A549 (cell line): ENCODE measurements around the gene STYK1. TPM values are rescaled to one million over a fixed set of nuclear protein-coding genes. Genes with fewer than 3 reads are reported as not detected.

Source experiments
- ATAC-seq, 2 experiments: fragments of 200-7000 bp in 1 of 2; fragments of >200 bp in 1 of 2; cut with Nextera tagmentation in 1 of 2; cut with Tn5 transposase in 1 of 2; 3 replicates each; pipeline versions ENCODE4 v1.8.0 to v1.9.1; 2018 to 2020; ENCODE audit warnings: mild to moderate bottlenecking in 1 of 2, moderate library complexity in 1 of 2
- CTCF ChIA-PET: fragments of 300-600 bp; sonication (Branson Sonifier 250); formaldehyde crosslinking; extraction: SDS; loops from one replicate; lab custom pipeline; 2021; ENCODE audit warnings: antibody characterized with exemption, inconsistent platforms; lab: Yijun Ruan, JAX
- POLR2A ChIA-PET: fragments of 350-600 bp; formaldehyde crosslinking; extraction: SDS; loops from one replicate; lab custom pipeline; 2021; ENCODE audit warnings: antibody characterized with exemption, inconsistent platforms; lab: Yijun Ruan, JAX
- DNase-seq, 2 experiments: peaks; one replicate each; pipeline versions ENCODE4 v3.0.0 to v3.0.0-alpha.2; 2011 to 2016; ENCODE audit warnings: low read depth in 1 of 2, low spot score in 1 of 2
- FAIRE-seq: peaks from 2 replicates; lab custom pipeline; 2011; peaks lifted over from hg19 to GRCh38; lab: Jason Lieb, UNC
- H3K27ac ChIP-seq, 2 experiments: fragments of >200 bp; sonication (Bioruptor Twin); formaldehyde crosslinking; 3 replicates each; pipeline ENCODE4 v1.5.1; 2016 to 2017
- H3K4me1 ChIP-seq: fragments of >200 bp; sonication (Bioruptor Twin); formaldehyde crosslinking; 3 replicates; pipeline ENCODE4 v1.6.1; 2016
- H3K4me2 ChIP-seq: fragments of >200 bp; sonication (Bioruptor Twin); formaldehyde crosslinking; 3 replicates; pipeline ENCODE4 v1.6.1; 2016
- H3K4me3 ChIP-seq: fragments of >200 bp; sonication (Bioruptor Twin); formaldehyde crosslinking; 3 replicates; pipeline ENCODE4 v1.5.1; 2016
- H3K9me3 ChIP-seq: fragments of >200 bp; sonication (Bioruptor Twin); formaldehyde crosslinking; 3 replicates; pipeline ENCODE4 v1.6.1; 2016
- CHD2 ChIP-seq: fragments of 150-350 bp; IDR thresholded peaks from 2 replicates; pipeline ENCODE4 v1.6.1; 2014; ENCODE audit warnings: low read length; ENCODE audit not compliant: partially characterized antibody
- EP300 ChIP-seq, 2 experiments: fragments of >200 bp; sonication (Bioruptor Twin); formaldehyde crosslinking; IDR thresholded peaks; 2 replicates in 1 of 2; 3 replicates in 1 of 2; pipeline ENCODE4 v1.6.1; 2016 to 2017
- ESRRA ChIP-seq: fragments of 150-350 bp; IDR thresholded peaks from 2 replicates; pipeline ENCODE4 v1.6.1; 2014; ENCODE audit warnings: mild to moderate bottlenecking, low read length, borderline replicate concordance
- HEYL ChIP-seq: fragments of 250-450 bp; sonication (Bioruptor Pico); IDR thresholded peaks from 2 replicates; pipeline ENCODE4 v1.8.0; 2021; ENCODE audit warnings: mild to moderate bottlenecking, moderate library complexity
- HOXA7 ChIP-seq: fragments of 250-450 bp; sonication (Bioruptor Pico); IDR thresholded peaks from 2 replicates; pipeline ENCODE4 v1.5.0; 2020; ENCODE audit warnings: mild to moderate bottlenecking, moderate library complexity
- HOXB13 ChIP-seq: fragments of 250-450 bp; sonication (Bioruptor Pico); IDR thresholded peaks from 2 replicates; pipeline ENCODE4 v1.5.0; 2020; ENCODE audit warnings: low read depth, mild to moderate bottlenecking, moderate library complexity
- HOXB5 ChIP-seq: fragments of 250-450 bp; sonication (Bioruptor Pico); IDR thresholded peaks from 2 replicates; pipeline ENCODE4 v1.5.0; 2020; ENCODE audit warnings: mild to moderate bottlenecking, moderate library complexity
- JUN ChIP-seq, 2 experiments: fragments of >200 bp; sonication (Bioruptor Twin); formaldehyde crosslinking; IDR thresholded peaks; 2 replicates in 1 of 2; 3 replicates in 1 of 2; pipeline ENCODE4 v1.6.1; 2016 to 2017
- MYC ChIP-seq: IDR thresholded peaks from 2 replicates; pipeline ENCODE4 v1.6.1; 2012; ENCODE audit warnings: mild to moderate bottlenecking, inconsistent platforms, low read length, improper control_type of control experiment, borderline replicate concordance
- NFE2L2 ChIP-seq: fragments of 150-350 bp; conservative IDR thresholded peaks from 2 replicates; pipeline ENCODE4 v1.6.1; 2014; ENCODE audit warnings: low read length
- PHF8 ChIP-seq: fragments of 200-600 bp; sonication (generic); IDR thresholded peaks from 2 replicates; pipeline ENCODE4 v1.6.1; 2016; ENCODE audit warnings: low read depth, mild to moderate bottlenecking, antibody characterized with exemption, moderate library complexity, borderline replicate concordance
- POLR2A ChIP-seq: IDR thresholded peaks from 2 replicates; pipeline ENCODE4 v1.6.1; 2012; ENCODE audit warnings: mild to moderate bottlenecking, low read length
- SMC3 ChIP-seq: fragments of >200 bp; sonication (Bioruptor Twin); formaldehyde crosslinking; IDR thresholded peaks from 3 replicates; pipeline ENCODE4 v1.6.1; 2018; ENCODE audit warnings: inconsistent platforms
- TFCP2L1 ChIP-seq: fragments of 250-450 bp; sonication (Bioruptor Pico); IDR thresholded peaks from 2 replicates; pipeline ENCODE4 v1.5.0; 2021; ENCODE audit warnings: mild to moderate bottlenecking
- ZC3H11A ChIP-seq: fragments of 450-650 bp; IDR thresholded peaks from 2 replicates; pipeline ENCODE4 v1.6.1; 2014; ENCODE audit warnings: antibody characterized with exemption, mild to moderate bottlenecking
- ZSCAN20 ChIP-seq: fragments of 250-450 bp; sonication (Bioruptor Pico); IDR thresholded peaks from 2 replicates; pipeline ENCODE4 v1.8.0; 2022; ENCODE audit warnings: mild to moderate bottlenecking, moderate library complexity
- WGBS: methylation state at CpG from one replicate; pipeline ENCODE4 v1.1.6; 2017; ENCODE audit errors: missing lambda C conversion rate; 5-methylcytosine and 5-hydroxymethylcytosine counted together
- polyA plus RNA-seq, 4 experiments: library from polyadenylated mRNA; depleted of rRNA in 3 of 4; stranded (reverse); fragments of >200 nt; fragmentation: RNase III in 1 of 4; extraction: RNeasy Plus Mini Kit Qiagen cat#74134 plus additional on column Dnase treatment in 1 of 4; gene quantifications; 2 replicates in 3 of 4; 3 replicates in 1 of 4; pipeline ENCODE4 v1.2.3, GENCODE V29; 2011 to 2017
- TF ChIP-seq, protein P1 (sequence below): fragments of 150-350 bp; IDR thresholded peaks from 2 replicates; pipeline ENCODE4 v1.6.1; 2014; ENCODE audit warnings: low read depth, mild to moderate bottlenecking, low read length
- TF ChIP-seq, protein P2 (sequence below): fragments of >200 bp; sonication (Bioruptor Twin); formaldehyde crosslinking; IDR thresholded peaks from 3 replicates; pipeline ENCODE4 v1.5.1; 2016

STYK1 gene
- polyA plus RNA-seq, 2 of the 4 experiments (the other 2 are of a cell fraction), result 0.32 to 0.56 TPM

DNA sequence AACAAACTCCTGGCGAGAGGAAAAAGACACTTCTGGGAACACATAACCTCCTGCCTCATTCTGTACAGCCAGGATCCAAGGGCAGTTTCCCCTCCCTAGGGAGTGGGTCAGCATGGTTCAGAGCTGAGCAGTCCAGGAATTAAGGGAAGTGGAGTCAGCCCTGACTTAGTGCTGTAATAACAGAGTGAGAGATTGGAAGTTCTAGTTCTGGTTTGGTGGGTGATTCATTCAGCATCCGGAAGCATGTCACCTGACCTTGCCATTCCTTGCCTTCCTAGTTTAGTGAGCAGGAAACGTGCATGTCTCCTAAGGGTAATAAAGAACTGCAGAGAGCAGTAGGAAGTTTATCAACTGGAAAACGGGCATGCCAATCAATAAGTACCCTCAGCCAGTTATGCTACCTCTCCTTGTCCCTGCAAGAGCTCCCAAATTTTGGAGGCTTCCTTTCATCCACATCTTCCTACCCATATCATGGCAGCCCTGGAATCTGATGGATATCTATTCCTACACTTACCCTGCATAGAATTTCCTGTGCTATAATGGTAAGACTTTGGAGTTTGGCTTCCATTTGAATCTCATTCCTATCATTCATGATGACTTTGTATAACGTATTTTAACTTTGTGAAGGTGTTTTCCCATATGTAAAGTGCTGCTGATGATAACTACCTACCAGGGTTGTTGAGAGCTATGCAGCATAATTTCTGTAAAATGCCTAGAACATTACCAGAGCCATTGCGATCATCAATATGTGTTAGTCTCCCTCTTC is 31.9 kb downstream of the STYK1 start (continued):
- no peak for TF ChIP-seq HOXB13 (CRISPR knock-in tag)
- TF ChIP-seq EP300 (IDR thresholded peaks at IDR 0.05), result no peak
- TF ChIP-seq POLR2A, result no peak
- TF ChIP-seq, all 56 proteins: peak for 0

DNA sequence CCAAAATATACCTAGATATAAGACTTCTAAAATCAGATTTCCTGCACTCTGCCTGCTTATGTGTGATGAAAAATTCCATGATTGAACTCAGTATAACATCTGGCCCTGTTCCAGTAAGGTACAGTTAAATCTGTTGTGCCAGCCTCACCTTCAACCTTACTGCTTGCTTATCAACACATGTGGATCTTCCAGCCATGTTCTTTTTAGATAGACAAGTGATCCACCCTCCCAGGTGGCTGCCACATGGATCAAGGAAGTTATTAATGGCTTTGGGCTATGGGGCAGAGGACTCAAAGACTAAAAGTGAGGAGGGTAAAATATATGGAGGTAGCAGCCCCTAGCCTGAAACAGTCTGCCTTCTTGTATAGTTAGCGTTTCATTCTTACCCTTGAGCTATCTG is 35.1 kb downstream of the STYK1 start:
- 66% methylated on average over 1 of the region's 1 CpG for WGBS
- TF ChIP-seq ESRRA (no peak), HOXB13 (CRISPR knock-in tag) (no peak)
- Histone ChIP-seq H3K9me3 (peaks cover 18% of the 10 kb centered on the region; the same call in 2 of the 3 replicates), H3K4me2 (no peak overlapping the region), H3K4me1 (no peaks in the 10 kb centered on the region), H3K27ac (no peak overlapping the region), H3K4me3 (no peak overlapping the region)
- FAIRE-seq, result no peak
- ATAC-seq, result no peak
- no peak for DNase-seq
- CTCF ChIA-PET, result interaction anchor here (0.7 to 1.2 kb wide), 2 partner anchors 17 to 1134 kb away, joined by 3 read pairs; no protein-coding TSS in a partner anchor
- POLR2A ChIA-PET, result no interaction called here

DNA sequence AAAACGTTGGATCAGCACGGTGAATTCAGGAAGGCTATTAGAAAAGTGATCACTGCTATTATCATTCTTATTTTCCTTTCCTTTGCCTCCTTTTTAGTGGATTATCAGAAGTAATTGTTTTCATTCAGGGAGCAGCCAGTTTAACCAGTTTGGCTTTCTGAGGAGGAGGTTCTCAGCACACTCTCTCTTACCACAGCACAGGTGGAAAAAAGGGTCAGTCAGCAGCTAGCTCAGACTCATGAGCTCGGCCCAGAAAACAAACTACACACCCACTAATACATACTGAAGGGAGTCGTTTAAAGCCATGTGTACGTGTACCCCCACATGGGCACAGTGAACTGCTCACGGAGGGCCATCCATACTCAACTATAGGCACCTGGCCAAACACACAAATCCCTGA is 37.2 kb downstream of the STYK1 start:
- WGBS, result 39% methylated on average over 6 of the region's 6 CpGs
- Histone ChIP-seq H3K27ac (no peak overlapping the region), H3K9me3 (peaks cover 13% of the 10 kb centered on the region; the same call in 2 of the 3 replicates), H3K4me1 (no peaks in the 10 kb centered on the region), H3K4me2 (no peak overlapping the region), H3K4me3 (no peak overlapping the region)
- DNase-seq (no peak), ATAC-seq (no peak), FAIRE-seq (no peak)
- no peak for TF ChIP-seq EP300 (IDR thresholded peaks at IDR 0.05)
- ChIA-PET CTCF (no interaction called here), POLR2A (no interaction called here)

DNA sequence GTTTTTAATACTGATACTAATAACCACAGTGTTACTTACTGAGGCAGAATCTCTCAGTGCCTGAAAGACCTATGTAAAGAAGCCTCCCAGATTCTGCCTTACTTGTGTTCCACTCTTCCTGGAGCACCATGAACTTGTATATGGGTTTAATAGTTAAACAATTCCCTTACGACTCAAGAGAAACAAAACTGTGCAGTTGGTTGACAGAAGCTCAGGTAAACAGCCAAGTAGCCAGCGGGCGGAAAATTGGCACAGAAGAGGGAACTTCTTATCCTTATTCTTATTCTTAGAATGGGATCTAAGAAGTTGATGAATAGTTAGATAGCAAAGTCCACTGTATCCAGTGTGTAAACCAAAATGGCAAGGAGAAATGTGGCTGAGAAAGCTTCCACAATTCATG is 37.7 kb downstream of the STYK1 start:
- H3K4me1 ChIP-seq, result no peaks in the 10 kb centered on the region
- no peak for FAIRE-seq
- H3K27ac ChIP-seq, result no peak overlapping the region
- no peak for ATAC-seq
- H3K4me3 ChIP-seq, result no peak overlapping the region
- POLR2A ChIA-PET, result no interaction called here
- H3K9me3 ChIP-seq, result peaks cover 8% of the 10 kb centered on the region; the same call in 1 of the 3 replicates
- CTCF ChIA-PET, result interaction anchor here (1.1 kb wide), 1 partner anchor 11 kb away, joined by 3 read pairs; no protein-coding TSS in a partner anchor
- H3K4me2 ChIP-seq, result no peak overlapping the region
- TF ChIP-seq, protein P1, sequence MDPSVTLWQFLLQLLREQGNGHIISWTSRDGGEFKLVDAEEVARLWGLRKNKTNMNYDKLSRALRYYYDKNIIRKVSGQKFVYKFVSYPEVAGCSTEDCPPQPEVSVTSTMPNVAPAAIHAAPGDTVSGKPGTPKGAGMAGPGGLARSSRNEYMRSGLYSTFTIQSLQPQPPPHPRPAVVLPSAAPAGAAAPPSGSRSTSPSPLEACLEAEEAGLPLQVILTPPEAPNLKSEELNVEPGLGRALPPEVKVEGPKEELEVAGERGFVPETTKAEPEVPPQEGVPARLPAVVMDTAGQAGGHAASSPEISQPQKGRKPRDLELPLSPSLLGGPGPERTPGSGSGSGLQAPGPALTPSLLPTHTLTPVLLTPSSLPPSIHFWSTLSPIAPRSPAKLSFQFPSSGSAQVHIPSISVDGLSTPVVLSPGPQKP, result no peak
- TF ChIP-seq HOXB5 (CRISPR knock-in tag) (no peak), TFCP2L1 (CRISPR knock-in tag) (no peak), SMC3 (no peak), ZC3H11A (no peak), ZSCAN20 (CRISPR knock-in tag) (no peak), NFE2L2 (no peak), CHD2 (no peak), JUN (IDR thresholded peaks at IDR 0.05) (no peak), PHF8 (no peak), HEYL (CRISPR knock-in tag) (no peak), POLR2A (no peak), ESRRA (no peak), HOXA7 (CRISPR knock-in tag) (no peak), MYC (no peak)
- TF ChIP-seq, protein P2, sequence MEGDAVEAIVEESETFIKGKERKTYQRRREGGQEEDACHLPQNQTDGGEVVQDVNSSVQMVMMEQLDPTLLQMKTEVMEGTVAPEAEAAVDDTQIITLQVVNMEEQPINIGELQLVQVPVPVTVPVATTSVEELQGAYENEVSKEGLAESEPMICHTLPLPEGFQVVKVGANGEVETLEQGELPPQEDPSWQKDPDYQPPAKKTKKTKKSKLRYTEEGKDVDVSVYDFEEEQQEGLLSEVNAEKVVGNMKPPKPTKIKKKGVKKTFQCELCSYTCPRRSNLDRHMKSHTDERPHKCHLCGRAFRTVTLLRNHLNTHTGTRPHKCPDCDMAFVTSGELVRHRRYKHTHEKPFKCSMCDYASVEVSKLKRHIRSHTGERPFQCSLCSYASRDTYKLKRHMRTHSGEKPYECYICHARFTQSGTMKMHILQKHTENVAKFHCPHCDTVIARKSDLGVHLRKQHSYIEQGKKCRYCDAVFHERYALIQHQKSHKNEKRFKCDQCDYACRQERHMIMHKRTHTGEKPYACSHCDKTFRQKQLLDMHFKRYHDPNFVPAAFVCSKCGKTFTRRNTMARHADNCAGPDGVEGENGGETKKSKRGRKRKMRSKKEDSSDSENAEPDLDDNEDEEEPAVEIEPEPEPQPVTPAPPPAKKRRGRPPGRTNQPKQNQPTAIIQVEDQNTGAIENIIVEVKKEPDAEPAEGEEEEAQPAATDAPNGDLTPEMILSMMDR, result no peak
- WGBS, result 76% methylated on average over 3 of the region's 3 CpGs
- DNase-seq, result no peak
